ENCODE results near the gene TRPV6.

GRCh38 chr7:142897691-142898090, 12.1 kb upstream of the TRPV6 start:
- TF ChIP-seq TAF1 (IDR thresholded peaks at IDR 0.05; ENCODE audit: borderline replicate concordance, low read depth, low read length) (no peak), POLR2AphosphoS5 (IDR thresholded peaks at IDR 0.05; ENCODE audit: low read depth, low read length) (no peak)

Measured in GM12892 (cell line).